Middle frontal gyrus (tissue), 1 donor: ENCODE measurements around the gene NGF.
"Not testable (repeated sequence)": the region's sequence is repeated elsewhere in the genome, so short reads cannot be mapped to it uniquely, and the experiment has no call there.

Experiments
- DNase-seq: peaks from one replicate; pipeline ENCODE4 v3.0.0-alpha.2; 2015; ENCODE audit warnings: low spot score; ENCODE audit errors: extremely low spot score

NGF gene

GRCh38 chr1:115310581-115311473 lies 27.2 kb downstream of the NGF start:
- no peak for DNase-seq

GRCh38 chr1:115309504-115309903 lies 28.5 kb downstream of the NGF start:
- DNase-seq: not testable (repeated sequence)

DNA sequence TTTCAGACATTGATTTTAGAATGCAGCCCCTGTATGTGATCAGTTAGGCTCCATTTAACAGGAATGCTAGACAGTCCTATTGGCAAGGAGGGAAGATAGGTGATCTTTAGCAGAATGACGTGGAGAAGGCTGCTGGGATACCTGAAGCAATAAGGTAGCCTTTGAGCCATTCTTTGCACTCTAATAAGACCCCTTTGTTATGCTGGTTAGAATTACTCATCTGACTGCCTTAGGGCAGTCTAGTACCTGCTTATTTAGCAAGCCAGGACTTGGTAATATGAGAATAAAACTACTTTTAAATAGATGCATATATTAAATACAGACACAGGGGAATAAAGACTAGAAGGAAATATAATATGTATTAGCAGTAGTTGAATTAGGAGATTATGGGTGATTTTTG lies 29.1 kb downstream of the NGF start:
- no peak for DNase-seq

- DNase-seq: no peak
Observed at GRCh38 chr1:115307661-115308060, 30.4 kb downstream of the NGF start.

DNA sequence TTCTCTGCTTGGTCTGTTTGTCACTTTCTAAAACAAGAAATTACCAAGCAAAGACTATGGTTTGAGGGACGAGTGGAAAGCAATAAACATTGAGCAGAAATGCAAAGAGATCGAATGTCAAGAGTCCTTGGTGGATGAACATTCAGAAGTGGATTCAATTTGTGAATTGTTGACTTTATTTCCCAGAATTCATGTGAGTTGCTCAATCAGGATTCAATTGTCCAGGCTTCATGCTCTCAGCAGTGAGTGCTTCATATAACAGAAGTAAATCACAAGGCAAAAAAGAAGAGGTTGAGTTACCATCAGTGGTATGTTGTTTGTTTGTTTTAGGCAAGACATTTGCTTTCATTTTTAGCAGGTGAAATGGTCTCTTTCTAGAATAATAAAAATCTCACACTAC lies 31.9 kb downstream of the NGF start:
- DNase-seq: no peak

DNA sequence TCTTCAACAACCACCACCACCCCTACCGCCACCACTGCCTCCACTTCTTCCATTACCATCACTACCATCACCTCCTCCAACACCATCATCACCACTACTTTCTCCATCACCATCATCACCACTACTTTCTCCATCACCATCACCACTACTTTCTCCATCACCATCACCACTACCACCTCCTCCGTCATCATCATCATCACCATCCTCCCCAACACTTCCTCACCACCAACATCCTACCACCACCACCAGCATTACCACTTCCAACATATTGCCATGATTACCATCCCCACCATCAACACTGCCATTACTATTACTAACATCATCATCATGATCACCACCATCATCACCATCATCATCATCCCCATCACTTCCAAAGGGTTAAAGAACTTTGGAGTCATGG lies 34.7 kb downstream of the NGF start:
- no peak for DNase-seq

GRCh38 chr1:115302390-115302961 lies 35.6 kb downstream of the NGF start:
- DNase-seq: no peak

- no peak for DNase-seq
Observed at GRCh38 chr1:115301438-115302020, 36.5 kb downstream of the NGF start.

GRCh38 chr1:115300087-115300876 lies 37.8 kb downstream of the NGF start:
- DNase-seq: no peak

- no peak for DNase-seq
Observed at GRCh38 chr1:115299266-115299665, 38.8 kb downstream of the NGF start.

GRCh38 chr1:115296981-115297380 lies 41.1 kb downstream of the NGF start:
- DNase-seq: no peak

DNA sequence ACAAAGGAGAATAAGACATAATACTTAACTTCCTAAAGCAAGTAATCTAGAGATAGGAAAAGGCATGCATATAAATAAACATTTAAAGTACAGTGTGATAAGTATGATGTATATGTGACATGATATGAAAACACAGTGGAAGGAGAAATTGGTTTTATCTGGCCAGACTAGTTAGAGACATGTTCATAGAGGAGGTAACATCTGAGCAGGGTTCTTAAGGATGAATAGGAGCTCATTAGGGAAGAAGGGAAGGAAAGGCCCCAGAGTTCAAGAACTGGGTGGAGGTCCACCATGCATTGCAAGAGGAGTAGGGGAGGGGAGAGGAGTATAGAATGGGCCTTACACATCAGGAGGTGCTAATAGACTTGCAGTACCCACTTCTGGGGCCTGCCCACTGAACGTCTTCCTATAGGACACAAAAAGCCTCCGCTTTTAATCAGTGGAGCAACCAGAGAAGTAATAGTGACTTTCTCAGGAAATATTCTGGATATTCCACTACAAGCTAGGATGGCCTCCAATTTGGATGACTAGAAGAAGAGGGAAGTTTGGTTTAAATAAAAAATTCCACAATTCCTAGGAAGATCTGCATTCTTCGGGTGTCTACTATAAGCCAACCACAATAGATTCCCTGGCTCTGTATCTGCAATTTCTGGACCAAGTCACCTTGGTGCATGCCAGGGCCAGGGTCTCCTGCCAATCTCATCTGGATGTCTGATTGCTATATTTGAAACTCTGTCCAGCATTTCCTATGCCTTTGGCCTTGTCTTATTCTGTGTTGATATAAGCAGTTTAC lies 41.9 kb downstream of the NGF start:
- DNase-seq: no peak

- DNase-seq: no peak
Observed at GRCh38 chr1:115293899-115294298, 44.1 kb downstream of the NGF start.

DNA sequence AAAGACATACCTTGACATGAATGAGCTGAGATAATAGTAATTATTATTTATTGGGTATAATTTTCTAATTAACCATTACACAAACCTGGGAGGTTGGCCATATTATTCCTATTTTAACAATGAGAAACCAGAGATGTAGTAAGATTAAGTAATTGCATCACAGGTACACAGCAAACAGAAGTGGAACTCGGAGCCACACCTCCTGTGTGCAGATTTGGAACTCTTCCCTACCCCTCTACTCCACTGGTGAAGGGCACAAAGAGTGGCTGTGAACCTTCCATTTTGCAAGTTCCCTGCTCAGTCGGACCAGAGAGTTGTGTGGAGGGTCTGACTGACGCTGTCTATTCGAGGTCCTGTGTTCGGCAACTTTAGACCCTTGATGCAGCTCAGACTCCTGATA lies 45.0 kb downstream of the NGF start:
- DNase-seq: no peak

GRCh38 chr1:115291741-115292140 lies 46.3 kb downstream of the NGF start:
- no peak for DNase-seq

DNA sequence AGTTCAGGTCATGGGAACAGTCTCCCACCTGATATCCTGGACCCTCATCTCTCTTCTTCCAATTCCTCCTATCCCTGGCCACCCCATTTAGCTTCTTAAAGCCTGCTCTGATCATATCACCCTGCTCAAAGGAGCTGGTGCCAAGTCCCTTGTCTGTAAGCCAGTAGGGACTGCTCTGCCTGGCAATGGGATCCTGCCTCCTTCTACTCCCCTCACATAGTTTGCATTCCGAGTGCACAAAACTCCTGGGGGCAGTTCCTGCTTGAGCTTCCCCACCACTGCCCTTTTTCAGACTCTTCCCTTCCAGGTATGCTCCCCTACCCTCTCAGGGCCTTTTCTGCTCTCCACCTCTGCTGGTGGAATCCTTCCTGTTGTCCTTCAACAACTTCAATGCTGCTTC lies 48.1 kb downstream of the NGF start:
- DNase-seq: no peak

DNA sequence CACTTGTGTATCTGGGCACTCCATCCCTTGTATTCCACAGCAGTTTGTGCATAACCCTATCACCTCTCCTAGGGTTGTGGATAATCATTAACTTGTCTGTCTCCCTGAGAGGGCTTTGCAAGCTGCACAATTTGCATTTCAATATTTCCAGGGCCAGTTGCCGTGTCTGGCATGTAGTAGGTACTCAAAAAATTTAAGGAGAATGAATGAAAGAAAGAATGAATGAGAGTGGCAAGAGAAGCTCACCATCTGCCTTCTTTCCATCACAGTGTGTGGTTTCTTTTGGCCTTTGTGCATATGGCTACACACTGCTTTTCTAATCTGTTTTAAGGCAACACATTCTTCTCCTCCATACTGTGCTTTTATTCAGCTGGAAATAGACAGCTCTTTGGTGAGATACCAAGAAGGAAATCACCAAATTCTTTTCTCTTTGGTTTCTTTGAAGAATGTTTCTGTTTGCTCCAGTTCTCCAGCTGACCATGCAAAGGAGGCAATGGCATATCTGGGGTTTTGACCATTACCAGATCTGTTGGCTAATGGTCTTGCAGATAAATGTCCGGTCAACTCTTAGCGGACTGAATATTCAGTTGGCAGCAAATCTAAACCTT lies 49.4 kb downstream of the NGF start:
- DNase-seq: no peak

- DNase-seq: no peak
Observed at GRCh38 chr1:115286431-115287205, 51.4 kb downstream of the NGF start.

DNA sequence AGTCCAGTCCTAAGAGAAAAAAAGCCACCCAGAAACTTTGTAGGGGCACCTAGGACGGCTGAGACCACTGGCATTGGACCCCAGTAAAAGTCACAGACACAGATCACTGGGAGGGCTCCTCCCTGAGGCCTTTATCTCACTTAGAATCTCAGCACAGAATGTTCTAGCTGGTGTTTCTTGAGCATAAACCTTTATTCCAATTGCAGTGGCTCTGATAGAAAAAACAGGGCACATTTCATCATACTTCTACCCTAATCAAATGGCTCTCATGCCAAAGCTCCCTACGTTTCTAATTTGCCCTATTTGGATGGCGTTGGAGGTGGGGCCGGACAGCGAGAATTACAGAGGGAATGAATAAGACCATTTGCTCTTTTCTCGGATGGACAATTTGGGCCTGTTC lies 53.8 kb downstream of the NGF start:
- DNase-seq: no peak

GRCh38 chr1:115283681-115284146 lies 54.3 kb downstream of the NGF start:
- no peak for DNase-seq
